HEK293 (cell line): Measurements from ENCODE around the gene SENP1.

Experiments used
- TF ChIP-seq, protein P1 (sequence below): fragments of 450-650 bp; formaldehyde crosslinking; IDR thresholded peaks from 2 replicates; pipeline ENCODE4 v1.5.1; 2016; ENCODE audit warnings: missing biosample characterization, missing genetic modification characterization
- TF ChIP-seq, protein P2 (sequence below): fragments of 450-650 bp; formaldehyde crosslinking; IDR thresholded peaks from 2 replicates; pipeline ENCODE4 v1.5.1; 2016; ENCODE audit warnings: missing biosample characterization, missing genetic modification characterization, low read depth

DNA sequence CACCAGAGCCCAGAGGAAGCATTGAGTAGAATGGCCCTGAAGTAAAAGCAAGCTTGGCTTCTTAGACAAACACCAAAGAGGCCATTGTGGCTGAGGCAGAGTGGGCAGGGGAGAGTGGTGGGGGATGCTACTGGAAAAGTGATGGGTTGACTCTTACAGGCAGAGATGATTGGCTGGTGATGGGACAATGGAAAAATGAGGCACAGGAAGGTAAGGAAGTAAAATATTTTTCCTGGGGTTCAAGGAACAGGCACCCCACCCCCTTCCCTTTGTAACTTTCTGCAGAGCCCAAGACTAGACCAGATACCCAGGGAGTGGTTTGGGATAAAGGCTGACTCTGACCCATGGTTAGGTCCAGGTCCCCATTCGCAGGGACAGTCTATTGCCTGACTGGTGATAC, 66.7 kb downstream of the SENP1 start:
- TF ChIP-seq, protein P1, sequence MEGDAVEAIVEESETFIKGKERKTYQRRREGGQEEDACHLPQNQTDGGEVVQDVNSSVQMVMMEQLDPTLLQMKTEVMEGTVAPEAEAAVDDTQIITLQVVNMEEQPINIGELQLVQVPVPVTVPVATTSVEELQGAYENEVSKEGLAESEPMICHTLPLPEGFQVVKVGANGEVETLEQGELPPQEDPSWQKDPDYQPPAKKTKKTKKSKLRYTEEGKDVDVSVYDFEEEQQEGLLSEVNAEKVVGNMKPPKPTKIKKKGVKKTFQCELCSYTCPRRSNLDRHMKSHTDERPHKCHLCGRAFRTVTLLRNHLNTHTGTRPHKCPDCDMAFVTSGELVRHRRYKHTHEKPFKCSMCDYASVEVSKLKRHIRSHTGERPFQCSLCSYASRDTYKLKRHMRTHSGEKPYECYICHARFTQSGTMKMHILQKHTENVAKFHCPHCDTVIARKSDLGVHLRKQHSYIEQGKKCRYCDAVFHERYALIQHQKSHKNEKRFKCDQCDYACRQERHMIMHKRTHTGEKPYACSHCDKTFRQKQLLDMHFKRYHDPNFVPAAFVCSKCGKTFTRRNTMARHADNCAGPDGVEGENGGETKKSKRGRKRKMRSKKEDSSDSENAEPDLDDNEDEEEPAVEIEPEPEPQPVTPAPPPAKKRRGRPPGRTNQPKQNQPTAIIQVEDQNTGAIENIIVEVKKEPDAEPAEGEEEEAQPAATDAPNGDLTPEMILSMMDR (tag by site-specific recombination), result no peak
- TF ChIP-seq, protein P2, sequence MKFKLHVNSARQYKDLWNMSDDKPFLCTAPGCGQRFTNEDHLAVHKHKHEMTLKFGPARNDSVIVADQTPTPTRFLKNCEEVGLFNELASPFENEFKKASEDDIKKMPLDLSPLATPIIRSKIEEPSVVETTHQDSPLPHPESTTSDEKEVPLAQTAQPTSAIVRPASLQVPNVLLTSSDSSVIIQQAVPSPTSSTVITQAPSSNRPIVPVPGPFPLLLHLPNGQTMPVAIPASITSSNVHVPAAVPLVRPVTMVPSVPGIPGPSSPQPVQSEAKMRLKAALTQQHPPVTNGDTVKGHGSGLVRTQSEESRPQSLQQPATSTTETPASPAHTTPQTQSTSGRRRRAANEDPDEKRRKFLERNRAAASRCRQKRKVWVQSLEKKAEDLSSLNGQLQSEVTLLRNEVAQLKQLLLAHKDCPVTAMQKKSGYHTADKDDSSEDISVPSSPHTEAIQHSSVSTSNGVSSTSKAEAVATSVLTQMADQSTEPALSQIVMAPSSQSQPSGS (tag by site-specific recombination), result no peak
